ENCODE results near the gene KCNC1. TPM values are rescaled to one million over a fixed set of nuclear protein-coding genes. Genes with fewer than 3 reads are reported as not detected.

The KCNC1 gene
- total RNA-seq, 1 donor from 2014 or later = not detected

DNA sequence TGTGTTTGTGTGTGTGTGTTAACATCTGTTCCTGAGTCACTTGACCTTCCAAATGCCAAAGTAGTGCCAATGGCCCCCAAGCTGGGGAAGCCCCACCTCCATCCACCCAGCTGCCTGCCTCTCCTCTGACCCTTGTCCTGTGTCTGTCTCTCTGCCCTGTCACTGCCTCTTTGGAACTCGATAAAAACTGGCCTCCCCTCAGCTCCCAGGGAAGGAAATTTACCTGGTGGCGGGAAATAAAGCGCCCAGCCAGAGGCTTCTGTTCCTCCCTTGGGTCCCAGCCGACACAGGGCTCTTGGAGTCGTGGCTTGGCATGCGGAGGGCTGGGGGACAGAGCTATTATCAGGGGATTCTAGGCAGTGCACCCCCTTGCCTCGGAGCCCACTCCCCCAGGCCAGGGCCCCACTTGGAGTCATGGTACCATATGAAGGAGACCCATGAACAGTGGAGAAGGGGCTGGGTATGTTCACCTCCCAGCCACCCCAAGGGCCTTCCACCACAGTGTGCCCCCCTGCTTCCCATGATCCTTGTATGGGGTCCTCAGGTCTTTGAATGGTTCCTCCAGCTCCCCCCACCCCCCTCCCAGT lies 6.2 kb downstream of the KCNC1 start:
- DNase-seq (ENCODE audit: low spot score) = no peak
- Mint-ChIP-seq H3K9me3 (ENCODE audit: unreplicated experiment) (no peaks in the 10 kb centered on the region), H3K27ac (ENCODE audit: unreplicated experiment) (no peak overlapping the region), H3K27me3 (ENCODE audit: unreplicated experiment) (peaks cover 18% of the 10 kb centered on the region), H3K4me3 (ENCODE audit: unreplicated experiment) (no peak overlapping the region), H3K4me1 (ENCODE audit: unreplicated experiment) (peaks cover 3% of the 10 kb centered on the region), H3K36me3 (ENCODE audit: low read depth, unreplicated experiment) (peaks cover 4% of the 10 kb centered on the region)
- TF ChIP-seq, protein P1, sequence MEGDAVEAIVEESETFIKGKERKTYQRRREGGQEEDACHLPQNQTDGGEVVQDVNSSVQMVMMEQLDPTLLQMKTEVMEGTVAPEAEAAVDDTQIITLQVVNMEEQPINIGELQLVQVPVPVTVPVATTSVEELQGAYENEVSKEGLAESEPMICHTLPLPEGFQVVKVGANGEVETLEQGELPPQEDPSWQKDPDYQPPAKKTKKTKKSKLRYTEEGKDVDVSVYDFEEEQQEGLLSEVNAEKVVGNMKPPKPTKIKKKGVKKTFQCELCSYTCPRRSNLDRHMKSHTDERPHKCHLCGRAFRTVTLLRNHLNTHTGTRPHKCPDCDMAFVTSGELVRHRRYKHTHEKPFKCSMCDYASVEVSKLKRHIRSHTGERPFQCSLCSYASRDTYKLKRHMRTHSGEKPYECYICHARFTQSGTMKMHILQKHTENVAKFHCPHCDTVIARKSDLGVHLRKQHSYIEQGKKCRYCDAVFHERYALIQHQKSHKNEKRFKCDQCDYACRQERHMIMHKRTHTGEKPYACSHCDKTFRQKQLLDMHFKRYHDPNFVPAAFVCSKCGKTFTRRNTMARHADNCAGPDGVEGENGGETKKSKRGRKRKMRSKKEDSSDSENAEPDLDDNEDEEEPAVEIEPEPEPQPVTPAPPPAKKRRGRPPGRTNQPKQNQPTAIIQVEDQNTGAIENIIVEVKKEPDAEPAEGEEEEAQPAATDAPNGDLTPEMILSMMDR (IDR thresholded peaks at IDR 0.05; ENCODE audit: unreplicated experiment) = no peak

DNA sequence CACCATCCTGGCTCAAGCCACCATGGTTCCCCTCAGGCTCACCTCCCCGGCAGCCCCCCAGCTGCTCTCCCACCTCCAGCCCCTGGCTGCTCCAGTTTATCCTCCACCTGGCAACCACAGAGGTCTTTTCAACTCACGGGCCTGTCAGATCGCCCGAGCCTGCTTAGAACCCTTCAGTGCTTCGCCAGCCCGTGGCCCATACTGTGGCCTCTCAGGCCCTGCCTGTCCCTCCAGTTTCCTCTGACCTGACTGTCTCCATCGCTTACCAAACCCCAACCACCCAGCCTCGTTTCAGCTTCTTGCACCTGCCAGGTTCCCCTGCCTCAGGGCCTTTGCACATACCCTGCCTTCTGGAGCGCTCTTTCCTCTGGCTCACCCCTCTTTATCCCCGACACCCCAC lies 6.9 kb downstream of the KCNC1 start:
- TF ChIP-seq, protein P1 (IDR thresholded peaks at IDR 0.05; ENCODE audit: unreplicated experiment) = no peak
- no peak overlapping the region for H3K27ac Mint-ChIP-seq (ENCODE audit: unreplicated experiment)
- no peak overlapping the region for H3K4me3 Mint-ChIP-seq (ENCODE audit: unreplicated experiment)
- peaks cover 3% of the 10 kb centered on the region for H3K36me3 Mint-ChIP-seq (ENCODE audit: low read depth, unreplicated experiment)
- no peak for DNase-seq (ENCODE audit: low spot score)
- peaks cover 3% of the 10 kb centered on the region for H3K4me1 Mint-ChIP-seq (ENCODE audit: unreplicated experiment)
- peaks cover 18% of the 10 kb centered on the region for H3K27me3 Mint-ChIP-seq (ENCODE audit: unreplicated experiment)
- H3K9me3 Mint-ChIP-seq (ENCODE audit: unreplicated experiment) = no peaks in the 10 kb centered on the region

DNA sequence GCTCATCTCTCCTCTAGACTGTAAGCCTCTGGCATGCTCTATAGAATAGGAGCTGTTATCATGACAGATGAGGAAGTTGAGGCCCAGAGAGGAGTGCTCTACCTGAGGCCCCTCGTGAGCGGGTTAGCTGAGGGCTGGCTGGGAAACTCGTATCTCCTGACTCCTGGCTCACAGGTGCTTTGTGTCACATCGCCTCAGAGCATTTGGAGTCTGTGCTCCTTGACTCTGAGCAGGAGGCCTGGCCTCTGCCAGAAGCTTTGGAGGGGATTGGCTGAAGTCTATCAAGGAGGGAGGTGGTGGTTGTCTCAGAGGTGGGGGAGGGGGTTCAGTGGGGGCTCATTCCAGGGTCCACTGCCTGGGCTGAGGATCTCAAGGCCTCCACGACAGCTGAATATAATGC lies 7.4 kb downstream of the KCNC1 start:
- TF ChIP-seq, protein P1 (IDR thresholded peaks at IDR 0.05; ENCODE audit: unreplicated experiment) = no peak
- Mint-ChIP-seq H3K9me3 (ENCODE audit: unreplicated experiment) (no peaks in the 10 kb centered on the region), H3K27ac (ENCODE audit: unreplicated experiment) (no peak overlapping the region), H3K36me3 (ENCODE audit: low read depth, unreplicated experiment) (no peaks in the 10 kb centered on the region), H3K27me3 (ENCODE audit: unreplicated experiment) (peaks cover 13% of the 10 kb centered on the region), H3K4me1 (ENCODE audit: unreplicated experiment) (no peaks in the 10 kb centered on the region), H3K4me3 (ENCODE audit: unreplicated experiment) (no peak overlapping the region)
- DNase-seq (ENCODE audit: low spot score) = no peak

DNA sequence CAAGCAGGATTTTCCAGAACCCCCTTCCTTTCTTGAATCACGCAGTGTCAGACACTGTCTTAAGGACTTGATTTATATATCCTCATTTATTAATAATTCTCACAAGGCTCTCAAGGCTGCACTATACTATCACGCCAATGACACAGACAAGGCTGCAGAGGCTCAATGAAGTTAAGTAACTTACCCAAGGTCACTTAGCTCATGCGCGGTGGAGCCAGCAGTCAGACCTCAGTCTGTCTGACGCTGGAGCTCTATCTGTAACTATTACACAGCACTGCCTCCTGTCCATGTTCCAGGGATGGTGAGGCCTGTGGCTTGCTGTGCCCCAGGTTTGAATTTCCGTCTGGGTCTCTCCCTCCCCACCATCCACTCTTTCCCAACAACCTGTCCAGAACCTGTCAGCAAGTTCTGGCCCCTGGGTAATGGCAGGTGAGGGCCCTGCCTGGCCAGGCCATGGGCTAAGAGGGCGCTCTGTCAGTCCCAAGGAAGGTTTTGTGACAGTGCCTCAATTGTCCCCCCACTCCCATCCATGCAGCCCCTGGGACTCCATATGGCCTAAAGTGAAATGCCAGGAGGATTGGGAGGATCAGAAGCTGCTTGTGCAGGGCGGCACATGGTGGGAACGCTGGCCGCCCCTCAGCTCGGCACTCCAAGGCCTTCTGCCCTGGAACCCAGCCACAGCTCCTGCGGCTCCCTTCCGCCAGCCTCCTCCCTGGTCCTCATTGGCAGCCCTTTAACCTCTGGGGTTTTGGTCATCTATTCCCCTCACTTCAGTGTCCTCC lies 8.6 kb downstream of the KCNC1 start:
- Mint-ChIP-seq H3K36me3 (ENCODE audit: low read depth, unreplicated experiment) (no peaks in the 10 kb centered on the region), H3K4me1 (ENCODE audit: unreplicated experiment) (no peaks in the 10 kb centered on the region), H3K9me3 (ENCODE audit: unreplicated experiment) (no peaks in the 10 kb centered on the region), H3K27ac (ENCODE audit: unreplicated experiment) (no peak overlapping the region), H3K27me3 (ENCODE audit: unreplicated experiment) (peaks cover 9% of the 10 kb centered on the region), H3K4me3 (ENCODE audit: unreplicated experiment) (no peak overlapping the region)
- TF ChIP-seq, protein P1 (IDR thresholded peaks at IDR 0.05; ENCODE audit: unreplicated experiment) = no peak
- no peak for DNase-seq (ENCODE audit: low spot score)

DNA sequence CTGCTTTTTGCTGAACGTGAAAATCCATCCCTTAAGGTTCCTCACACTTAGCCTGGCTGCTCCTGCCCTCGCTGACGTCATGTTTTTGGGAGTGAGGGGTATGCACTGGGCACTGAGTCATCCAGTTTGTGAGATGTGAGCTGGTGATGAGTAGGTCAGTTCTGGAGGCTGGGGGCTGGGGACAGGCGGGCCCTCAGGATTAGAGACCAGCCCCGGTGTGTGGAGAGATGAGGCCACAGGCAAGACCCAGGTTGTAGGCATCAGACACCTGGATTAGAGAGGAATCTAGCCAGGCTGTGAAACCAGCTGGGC lies 9.2 kb downstream of the KCNC1 start:
- Mint-ChIP-seq H3K27me3 (ENCODE audit: unreplicated experiment) (peaks cover 9% of the 10 kb centered on the region), H3K4me1 (ENCODE audit: unreplicated experiment) (no peaks in the 10 kb centered on the region), H3K36me3 (ENCODE audit: low read depth, unreplicated experiment) (no peaks in the 10 kb centered on the region), H3K9me3 (ENCODE audit: unreplicated experiment) (no peaks in the 10 kb centered on the region), H3K4me3 (ENCODE audit: unreplicated experiment) (no peak overlapping the region), H3K27ac (ENCODE audit: unreplicated experiment) (no peak overlapping the region)
- TF ChIP-seq, protein P1 (IDR thresholded peaks at IDR 0.05; ENCODE audit: unreplicated experiment) = no peak
- no peak for DNase-seq (ENCODE audit: low spot score)

All from endothelial cell (in vitro differentiated cells).